Stimulated activated CD4-positive, alpha-beta T cell treated with anti-CD3 and anti-CD28 coated beads, Interleukin-4, amount 100 ng/mL, for 48 hours (primary cell): Measurements from ENCODE around the gene MTURN.

ENCODE experiments used
- DNase-seq, 2 donors: peaks; one replicate each; pipeline ENCODE4 v3.0.0-alpha.2; 2020; ENCODE audit warnings: low read depth in 2 of 2

MTURN gene

DNA sequence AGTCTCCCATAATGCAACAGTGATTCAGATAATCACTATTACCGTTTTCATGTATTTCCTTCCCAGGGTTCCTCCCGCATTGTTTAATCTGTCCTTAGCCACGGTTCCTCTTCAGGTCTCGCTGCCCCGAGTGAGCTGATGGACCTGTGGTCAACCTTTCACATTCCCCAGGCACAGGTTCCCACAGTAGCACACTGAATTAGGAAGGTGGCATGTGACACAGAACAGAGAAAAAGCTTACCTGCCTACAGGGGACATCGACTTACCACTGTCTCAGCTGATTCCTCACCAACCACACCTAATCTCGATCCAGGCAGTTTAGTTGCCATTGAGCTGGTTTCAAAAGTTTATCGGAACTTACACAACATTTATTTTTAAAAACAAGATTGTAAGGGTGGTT lies 72.2 kb downstream of the MTURN start:
- no peak for DNase-seq

DNA sequence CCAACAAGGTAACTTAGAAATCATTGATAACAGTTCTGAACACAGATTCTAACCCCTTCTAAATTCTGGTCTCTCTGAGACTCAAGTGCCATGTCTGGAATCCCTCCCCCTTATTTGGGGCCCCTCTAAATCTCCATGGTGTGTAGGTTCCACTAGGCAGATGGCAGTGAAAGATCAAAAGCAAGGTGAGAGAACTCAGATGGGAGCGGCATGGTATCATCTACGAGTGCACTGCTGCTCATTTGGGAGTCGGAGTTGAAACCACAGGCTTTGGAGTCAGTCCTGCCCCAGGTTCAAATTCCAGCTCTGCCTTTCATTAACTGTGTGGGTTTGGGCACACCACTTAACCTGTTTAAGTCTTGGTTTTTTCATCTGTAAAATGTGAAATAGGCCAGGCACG lies 72.6 kb downstream of the MTURN start:
- no peak for DNase-seq

- no peak for DNase-seq
These were observed 75.2 kb downstream of the MTURN start for GRCh38 chr7:30209951-30210350.
